Activated CD8-positive, alpha-beta memory T cell treated with anti-CD3 and anti-CD28 coated beads, Interleukin-2, amount 50 U/mL, for 24 hours (primary cell): ENCODE measurements around the gene GABRB3.

Experiments used
- DNase-seq: peaks from one replicate; pipeline ENCODE4 v3.0.0-alpha.2; 2020; ENCODE audit errors: extremely low read depth

The GABRB3 gene

GRCh38 chr15:26772154-26773066 is at the start of gene GABRB3:
GABRB3 (minus strand) TSS chr15:26773066.
- DNase-seq: no peak

DNA sequence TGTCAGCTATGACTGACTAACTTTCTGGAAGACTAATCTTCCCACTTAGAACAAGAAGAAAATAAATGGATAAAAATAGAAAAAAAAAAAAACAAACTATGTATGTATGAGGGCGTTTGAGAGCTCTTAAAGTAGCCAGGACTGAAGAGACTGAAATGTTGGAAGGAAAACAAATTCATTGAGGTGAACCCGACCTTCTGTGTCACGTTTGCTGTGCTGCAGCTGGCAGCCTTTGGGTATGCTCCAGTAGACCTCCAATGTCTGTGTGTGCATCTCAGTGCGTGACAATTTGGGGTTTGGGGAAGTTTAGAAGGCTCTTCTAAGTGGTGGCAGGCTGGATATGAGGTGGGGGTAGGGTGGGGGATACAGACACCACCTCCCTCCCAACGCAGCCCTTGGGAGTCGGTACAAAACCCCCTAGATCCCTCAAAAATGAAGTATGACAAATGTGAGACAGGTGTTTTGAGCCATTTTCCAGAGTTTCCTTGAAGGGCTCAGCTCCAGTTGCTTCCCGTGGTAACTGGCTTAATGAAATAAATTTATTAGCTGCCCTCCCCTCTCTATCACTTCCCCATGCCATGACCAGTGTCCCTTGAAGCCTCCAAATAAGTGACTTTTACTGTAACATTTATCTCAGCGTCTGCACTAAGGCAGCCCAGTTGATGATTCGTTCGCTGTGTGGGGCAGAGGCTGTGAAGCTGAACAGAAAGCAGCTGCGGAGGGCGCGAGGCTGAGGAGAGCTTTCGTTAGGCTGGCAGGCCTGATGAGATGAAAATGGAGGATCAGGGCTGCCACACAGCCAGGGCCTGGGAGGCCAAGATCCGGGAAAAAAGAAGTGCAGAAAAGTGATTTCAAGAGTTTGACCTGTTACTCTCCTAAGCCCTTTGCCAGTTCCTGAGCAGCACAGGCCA is 34.9 kb upstream of the GABRB3 start:
- DNase-seq: no peak

DNA sequence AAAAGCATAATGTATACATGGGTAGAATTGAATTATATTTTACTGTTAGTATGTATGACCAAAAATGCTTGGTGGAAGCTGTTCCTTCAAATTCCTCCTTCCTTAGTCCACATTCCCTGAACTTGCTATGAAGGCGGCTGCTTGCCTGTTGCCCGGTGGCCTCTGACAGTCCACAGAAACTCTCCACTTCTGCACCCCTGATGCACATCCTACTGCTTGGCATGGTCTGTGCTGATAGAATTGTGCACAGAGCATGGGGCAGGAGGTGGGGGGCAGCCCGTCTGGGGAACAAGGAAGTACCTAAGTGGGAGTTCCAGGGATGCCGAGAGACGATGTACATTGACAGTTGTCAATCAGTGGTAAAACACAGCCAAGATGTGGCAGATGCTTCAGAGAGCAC is 33.7 kb upstream of the GABRB3 start:
- no peak for DNase-seq

DNA sequence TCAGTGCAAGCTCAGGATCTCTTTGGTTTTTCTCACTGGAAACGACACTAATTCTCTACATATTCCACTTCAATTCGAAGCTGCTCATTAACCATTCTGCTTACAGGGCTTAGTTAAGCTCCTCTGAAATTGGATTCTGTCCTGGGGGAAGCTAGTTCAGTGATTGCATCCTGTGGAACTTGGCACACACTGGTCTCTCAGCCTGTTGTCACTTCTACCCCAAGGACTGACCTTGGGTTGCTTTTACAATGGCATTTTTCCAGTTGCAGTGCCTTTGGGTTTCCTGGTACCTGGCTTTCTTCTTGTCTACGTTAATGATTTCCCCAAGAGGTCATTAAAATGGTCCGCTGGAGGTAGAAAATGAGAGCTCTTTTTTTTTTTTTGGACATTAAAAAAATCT is 33.3 kb upstream of the GABRB3 start:
- DNase-seq: no peak

GRCh38 chr15:26805470-26805869 is 32.6 kb upstream of the GABRB3 start:
- no peak for DNase-seq

DNA sequence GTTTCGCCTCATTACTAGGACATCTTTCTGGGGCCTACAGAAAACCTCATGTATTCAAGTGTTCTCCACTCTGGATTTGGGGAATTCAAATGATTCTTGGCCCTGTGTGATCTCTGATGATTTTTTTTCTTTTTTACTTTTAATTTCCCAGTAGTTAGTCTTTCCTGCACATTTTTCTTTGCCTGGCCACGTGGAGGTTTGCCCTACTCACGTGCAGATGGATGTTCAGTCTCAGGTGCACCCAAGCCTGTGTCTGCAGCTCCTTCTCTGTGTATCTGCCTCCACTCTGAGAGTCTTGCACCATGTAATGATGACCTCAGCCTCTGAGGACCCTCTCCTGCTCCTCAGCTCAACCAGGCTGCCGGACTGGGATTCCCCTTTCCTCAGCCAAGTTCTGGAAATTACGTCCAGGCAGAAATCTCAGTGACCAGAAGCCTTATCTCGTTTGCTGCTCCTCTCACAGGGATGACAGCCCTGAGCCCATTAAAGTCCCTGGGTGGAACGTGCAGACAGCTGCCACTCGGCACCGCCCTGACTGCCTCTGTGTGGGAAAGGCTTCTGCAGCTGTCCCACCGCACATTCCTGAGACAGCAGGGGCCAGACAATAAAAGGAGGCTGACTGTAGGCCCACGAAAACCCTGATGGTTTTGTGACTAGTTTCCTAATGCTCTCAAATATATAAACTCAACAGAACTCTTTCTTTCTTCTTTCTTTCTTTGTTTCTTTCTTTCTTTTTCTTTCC is 31.4 kb upstream of the GABRB3 start:
- no peak for DNase-seq

GRCh38 chr15:26790118-26790517 is 17.3 kb upstream of the GABRB3 start:
- no peak for DNase-seq

GRCh38 chr15:26781816-26782215 is 8.9 kb upstream of the GABRB3 start:
- DNase-seq: no peak

GRCh38 chr15:26773917-26774316 is 1.1 kb upstream of the GABRB3 start:
- DNase-seq: no peak

DNA sequence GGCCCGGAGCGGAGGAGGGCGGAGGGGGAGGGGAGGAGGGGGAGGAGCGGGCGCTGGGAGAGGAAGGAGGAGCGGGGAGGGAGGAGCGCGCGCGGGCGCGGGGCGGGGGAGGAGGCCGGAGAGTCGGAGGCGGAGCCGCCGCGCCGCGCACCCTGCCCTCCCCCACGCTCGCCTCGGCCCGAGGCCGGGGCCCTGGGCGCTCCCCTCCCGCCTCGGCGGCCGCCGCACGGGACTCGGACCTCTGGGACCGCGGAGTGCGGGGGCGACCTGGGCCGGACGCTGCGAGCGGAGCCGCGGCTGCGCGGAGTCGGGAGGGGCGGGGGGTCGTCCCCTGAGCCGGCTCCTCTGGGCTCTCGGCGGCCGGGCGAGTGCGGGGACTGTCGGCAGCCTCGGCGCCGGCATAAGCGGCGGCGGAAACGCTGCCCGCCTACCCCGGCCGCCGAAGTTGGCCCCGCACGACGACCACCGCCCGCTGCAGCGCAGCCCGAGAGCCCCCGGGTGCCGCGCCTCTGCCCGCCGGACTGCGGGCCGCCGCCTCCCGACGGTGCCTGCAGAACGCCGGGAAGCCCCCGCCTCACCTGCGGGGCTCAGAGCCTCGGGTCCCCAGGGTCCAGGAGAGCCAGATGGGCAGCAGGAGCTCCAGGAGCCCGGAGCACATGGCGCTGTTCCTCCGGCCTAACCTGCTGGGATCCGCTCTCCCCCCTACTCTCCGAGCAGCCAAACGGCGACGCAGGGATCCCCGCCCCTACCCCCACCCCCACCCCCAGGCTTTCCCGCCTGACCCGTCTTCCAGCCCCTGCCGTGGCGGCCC is 406 bp upstream of the GABRB3 start:
- no peak for DNase-seq

DNA sequence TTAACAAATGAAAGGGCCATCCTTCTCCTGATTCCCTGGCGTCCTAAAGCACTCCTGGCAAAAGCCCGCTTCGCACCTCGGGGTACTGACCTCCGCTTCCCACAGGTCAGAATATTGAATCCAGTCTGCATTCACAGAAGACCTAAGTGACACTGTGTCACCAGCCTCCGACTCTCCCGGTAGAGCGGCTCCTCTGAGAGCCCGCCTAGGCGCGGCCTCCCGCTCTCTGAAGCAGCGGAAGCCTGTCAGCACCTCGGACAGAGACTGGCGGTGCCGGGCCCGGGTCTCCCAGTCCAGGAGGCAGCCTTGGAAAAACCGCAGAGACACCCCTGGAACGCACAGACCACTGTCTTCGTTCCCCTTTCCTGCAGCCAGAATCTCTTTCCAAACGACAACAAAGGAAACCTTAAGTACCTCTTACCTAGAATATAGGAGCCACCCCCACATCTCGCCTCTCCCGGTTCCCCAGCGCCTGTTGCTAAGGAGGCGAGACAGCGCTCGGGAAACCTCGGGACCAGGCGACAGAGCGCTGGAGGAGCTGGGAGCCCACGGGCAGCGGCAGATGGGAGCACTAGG is 1.2 kb downstream of the GABRB3 start:
- no peak for DNase-seq

DNA sequence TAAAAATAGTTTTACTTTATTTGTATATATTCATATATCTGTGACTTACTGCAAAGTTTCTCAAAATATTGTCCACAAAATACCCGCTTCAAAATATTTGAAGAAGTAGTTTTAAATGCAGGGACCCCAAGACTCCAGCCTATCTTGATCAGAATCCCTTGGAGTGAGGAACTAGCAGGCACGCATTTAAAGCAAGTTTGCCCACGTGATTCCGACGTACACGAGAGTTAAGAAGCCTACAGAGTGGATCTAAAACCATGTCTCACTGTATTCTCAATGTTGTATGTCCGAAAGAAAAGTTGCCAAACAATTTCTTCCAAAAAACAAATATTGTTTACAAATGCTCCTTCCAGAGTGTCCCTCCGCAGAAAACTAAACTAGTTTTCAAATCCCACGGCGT is 1.7 kb downstream of the GABRB3 start:
- no peak for DNase-seq

- DNase-seq: no peak
Observed at GRCh38 chr15:26767169-26767670, 5.6 kb downstream of the GABRB3 start.

DNA sequence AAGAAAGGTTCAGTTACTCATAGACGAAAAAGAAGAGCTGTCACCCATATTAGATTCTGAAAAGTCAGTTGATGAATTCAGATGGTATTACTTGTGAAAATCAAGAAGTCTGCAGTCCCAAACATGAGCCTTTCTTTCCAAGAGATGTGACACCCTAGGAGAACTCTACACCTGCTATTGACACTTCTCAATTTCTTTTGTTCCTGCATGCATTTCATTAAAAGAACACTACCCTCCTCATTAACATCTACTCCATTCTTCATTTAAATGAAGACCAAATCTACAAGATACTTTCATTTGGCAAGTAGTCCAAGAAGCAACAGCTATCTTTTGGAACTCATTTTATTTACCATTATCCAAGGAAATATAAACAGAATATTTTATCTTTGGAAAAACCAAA is 6.6 kb downstream of the GABRB3 start:
- no peak for DNase-seq

DNA sequence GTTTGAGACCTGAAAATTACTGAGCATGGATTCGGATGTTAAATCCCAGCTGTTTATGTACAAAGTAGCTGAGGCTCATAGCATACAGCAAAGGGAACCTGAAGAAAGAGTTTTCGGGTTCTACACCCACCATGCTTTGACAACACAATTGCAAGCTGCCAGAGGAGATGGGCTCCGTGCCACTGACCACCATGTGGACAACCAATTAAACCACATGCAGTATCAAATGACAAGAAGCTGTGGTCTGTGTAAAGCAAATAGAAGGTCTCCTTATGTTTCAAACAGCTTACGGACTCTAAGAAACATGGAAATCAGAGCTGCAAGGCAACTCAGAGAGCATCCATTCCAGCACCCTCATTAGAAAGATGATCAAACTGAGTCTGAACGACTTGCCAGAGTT is 12.9 kb downstream of the GABRB3 start:
- no peak for DNase-seq

DNA sequence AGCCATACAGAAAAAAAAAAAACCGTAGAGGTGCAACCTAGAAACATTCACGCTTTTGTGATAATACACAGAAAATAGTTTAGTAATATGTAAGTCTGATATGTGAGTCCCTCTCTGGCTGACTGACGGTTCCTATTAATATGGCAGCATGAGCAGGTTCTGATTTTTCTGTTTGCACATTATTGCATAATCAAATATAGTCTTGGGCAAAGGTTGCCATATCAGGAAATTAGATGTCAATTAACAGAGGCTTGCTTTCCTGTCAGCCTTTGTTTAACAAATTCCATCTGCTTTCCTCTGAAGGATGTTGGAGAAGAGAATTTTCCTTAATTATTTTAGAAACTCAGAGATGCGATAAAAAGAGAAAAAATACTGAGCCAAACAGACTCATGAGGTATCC is 14.8 kb downstream of the GABRB3 start:
- DNase-seq: no peak

DNA sequence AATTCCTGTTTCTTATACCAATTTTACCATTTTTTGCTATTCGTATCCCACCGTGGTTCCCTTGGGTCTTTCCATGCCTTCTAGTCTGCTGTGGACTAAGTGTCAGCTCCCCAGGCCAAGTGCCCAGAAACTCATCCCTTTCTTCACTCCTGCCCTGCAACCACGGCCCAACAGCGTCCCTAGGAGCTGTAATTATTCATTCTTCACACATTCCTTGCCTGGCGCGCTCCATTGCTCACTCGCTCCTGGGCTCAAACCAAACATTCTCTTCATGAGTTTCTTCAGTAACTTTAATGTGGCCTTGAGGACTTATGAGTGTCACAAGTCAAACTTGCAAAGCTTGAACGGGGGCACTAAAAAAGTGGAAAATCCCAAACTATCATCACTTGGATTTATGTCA is 15.7 kb downstream of the GABRB3 start:
- DNase-seq: no peak

- DNase-seq: no peak
Observed at GRCh38 chr15:26744894-26745293, 28.0 kb downstream of the GABRB3 start.

DNA sequence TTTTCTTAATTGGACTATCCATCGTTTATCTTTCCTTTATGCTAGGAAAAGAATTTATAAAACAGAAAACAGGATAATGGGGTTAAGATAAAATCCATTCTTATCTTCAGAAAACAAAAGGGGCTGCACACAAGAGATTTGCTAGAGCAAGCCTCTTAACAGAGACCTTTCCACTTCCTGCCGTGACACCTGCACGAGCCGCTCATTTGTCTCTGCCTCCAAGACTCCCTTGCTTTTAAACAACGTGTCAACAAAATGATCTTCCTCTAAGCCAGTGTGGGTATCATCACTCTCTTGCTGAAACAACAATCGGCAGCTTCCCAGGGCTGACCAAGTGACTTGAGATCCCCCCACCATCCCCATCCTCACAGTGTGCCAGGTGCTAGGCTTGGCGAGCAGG is 33.1 kb downstream of the GABRB3 start:
- DNase-seq: no peak

DNA sequence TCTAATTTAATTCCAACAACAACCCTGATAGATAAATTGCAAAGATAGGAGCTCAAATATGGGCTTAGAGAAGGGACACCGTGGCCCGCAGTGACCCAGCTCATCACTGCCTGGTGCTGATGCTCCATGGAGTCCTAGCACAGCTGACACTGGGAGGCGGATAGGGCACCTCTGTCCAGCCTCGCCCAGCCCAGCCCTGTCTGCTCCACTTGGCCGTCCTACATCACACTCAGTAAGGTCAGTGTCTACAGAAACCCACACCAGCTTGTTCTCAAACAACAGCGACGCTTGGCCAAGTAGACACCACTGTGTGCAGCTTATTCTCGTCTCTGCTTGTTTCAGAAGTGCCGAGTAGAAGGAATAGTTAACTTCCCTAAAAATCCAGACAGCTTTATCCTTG is 33.9 kb downstream of the GABRB3 start:
- DNase-seq: no peak
